Measurements from ENCODE around the gene CHRNA7. TPM values are rescaled to one million over a fixed set of nuclear protein-coding genes. Genes with fewer than 3 reads are reported as not detected.

CHRNA7 gene
- total RNA-seq, 2 experiments from 2014 or later, result 0.20 TPM; not detected in 1

GRCh38 chr15:32029409-32029861, 880 bp upstream of the CHRNA7 start:
- Mint-ChIP-seq H3K4me1 (ENCODE audit: low read depth) (peaks cover 4% of the 10 kb centered on the region), H3K36me3 (ENCODE audit: low read depth) (no peaks in the 10 kb centered on the region), H3K27ac (no peak overlapping the region), H3K4me3 (no peak overlapping the region), H3K27me3 (peaks cover 42% of the 10 kb centered on the region), H3K9me3 (no peaks in the 10 kb centered on the region)
- POLR2A ChIA-PET, result no interaction called here
- CTCF ChIA-PET, result interaction anchor here (0.6 to 1.8 kb wide), 3 partner anchors 8 to 120 kb away, joined by 3 to 7 read pairs (median 3); no protein-coding TSS in a partner anchor
- no peak for ATAC-seq
- no peak for DNase-seq
- TF ChIP-seq CTCF (IDR thresholded peaks at IDR 0.05), result no peak
- intact Hi-C loops (cut with micrococcal nuclease), result no loop called here

GRCh38 chr15:32030795-32031194, 480 bp downstream of the CHRNA7 start:
- CTCF ChIA-PET, result no interaction called here
- DNase-seq, result no peak
- POLR2A ChIA-PET, result no interaction called here
- intact Hi-C loops (cut with micrococcal nuclease), result no loop called here
- H3K9me3 Mint-ChIP-seq, result no peaks in the 10 kb centered on the region
- H3K4me3 Mint-ChIP-seq, result peak overlapping the region; percentile 10
- no peak overlapping the region for H3K27ac Mint-ChIP-seq
- H3K36me3 Mint-ChIP-seq (ENCODE audit: low read depth), result no peaks in the 10 kb centered on the region
- ATAC-seq, result no peak
- peaks cover 42% of the 10 kb centered on the region for H3K27me3 Mint-ChIP-seq
- TF ChIP-seq CTCF (IDR thresholded peaks at IDR 0.05), result no peak
- peaks cover 4% of the 10 kb centered on the region for H3K4me1 Mint-ChIP-seq (ENCODE audit: low read depth)

- TF ChIP-seq CTCF (IDR thresholded peaks at IDR 0.05), result no peak
- Mint-ChIP-seq H3K27ac (no peak overlapping the region), H3K4me3 (no peak overlapping the region), H3K36me3 (ENCODE audit: low read depth) (no peaks in the 10 kb centered on the region), H3K27me3 (peaks cover 35% of the 10 kb centered on the region), H3K4me1 (ENCODE audit: low read depth) (peaks cover 4% of the 10 kb centered on the region), H3K9me3 (no peaks in the 10 kb centered on the region)
- ChIA-PET CTCF (no interaction called here), POLR2A (no interaction called here)
- no peak for DNase-seq
- intact Hi-C loops (cut with micrococcal nuclease), result no loop called here
- ATAC-seq, result no peak
Measured at GRCh38 chr15:32033186-32033890, 3.0 kb downstream of the CHRNA7 start.

GRCh38 chr15:32034106-32034505, 3.8 kb downstream of the CHRNA7 start:
- ATAC-seq (no peak), DNase-seq (no peak)
- H3K36me3 Mint-ChIP-seq (ENCODE audit: low read depth), result no peaks in the 10 kb centered on the region
- peaks cover 29% of the 10 kb centered on the region for H3K27me3 Mint-ChIP-seq
- peaks cover 4% of the 10 kb centered on the region for H3K4me1 Mint-ChIP-seq (ENCODE audit: low read depth)
- no peak overlapping the region for H3K27ac Mint-ChIP-seq
- ChIA-PET CTCF (no interaction called here), POLR2A (no interaction called here)
- intact Hi-C loops (cut with micrococcal nuclease), result no loop called here
- no peak for TF ChIP-seq CTCF (IDR thresholded peaks at IDR 0.05)
- no peaks in the 10 kb centered on the region for H3K9me3 Mint-ChIP-seq
- no peak overlapping the region for H3K4me3 Mint-ChIP-seq

- no peak for TF ChIP-seq CTCF (IDR thresholded peaks at IDR 0.05)
- ATAC-seq (no peak), DNase-seq (no peak)
- intact Hi-C loops (cut with micrococcal nuclease), result no loop called here
- H3K4me1 Mint-ChIP-seq (ENCODE audit: low read depth), result peaks cover 4% of the 10 kb centered on the region
- H3K4me3 Mint-ChIP-seq, result no peak overlapping the region
- no peak overlapping the region for H3K27ac Mint-ChIP-seq
- H3K36me3 Mint-ChIP-seq (ENCODE audit: low read depth), result no peaks in the 10 kb centered on the region
- peaks cover 24% of the 10 kb centered on the region for H3K27me3 Mint-ChIP-seq
- ChIA-PET CTCF (no interaction called here), POLR2A (no interaction called here)
- H3K9me3 Mint-ChIP-seq, result no peaks in the 10 kb centered on the region
Measured at GRCh38 chr15:32035285-32035684, 5.0 kb downstream of the CHRNA7 start.

Data from activated CD8-positive, alpha-beta T cell treated with anti-CD3 and anti-CD28 coated beads for 36 hours (primary cell).